GM12801 (cell line): ENCODE data around the gene AURKAIP1.

Experiments
- CTCF ChIP-seq: IDR thresholded peaks from one replicate; pipeline ENCODE4 v1.5.1; 2011; ENCODE audit warnings: control low read depth; ENCODE audit not compliant: insufficient read length; ENCODE audit errors: extremely low read depth

AURKAIP1 gene

GRCh38 chr1:1420654-1421141 is 45.7 kb upstream of the AURKAIP1 start:
- TF ChIP-seq CTCF, result no peak

GRCh38 chr1:1419813-1420653 is 45.0 kb upstream of the AURKAIP1 start:
- TF ChIP-seq CTCF, result no peak

GRCh38 chr1:1419363-1419812 is 44.4 kb upstream of the AURKAIP1 start:
- TF ChIP-seq CTCF, result no peak

- TF ChIP-seq CTCF, result no peak
Observed at GRCh38 chr1:1418464-1419362, 43.7 kb upstream of the AURKAIP1 start.

GRCh38 chr1:1415751-1416150 is 40.7 kb upstream of the AURKAIP1 start:
- no peak for TF ChIP-seq CTCF

- TF ChIP-seq CTCF, result no peak
Observed at GRCh38 chr1:1411626-1412025, 36.6 kb upstream of the AURKAIP1 start.
